SIG-M5 treated with dmso at 0.1 percent for 504 hours (cell line): ENCODE measurements around the gene NXF2.
"Not testable (repeated sequence)": the region's sequence is repeated elsewhere in the genome, so short reads cannot be mapped to it uniquely, and the experiment has no call there.

ENCODE experiments used
- DNase-seq: peaks from one replicate; lab custom pipeline; 2025; ENCODE audit not compliant: unreplicated experiment; lab: John Stamatoyannopoulos, UW

NXF2 gene, protein sequence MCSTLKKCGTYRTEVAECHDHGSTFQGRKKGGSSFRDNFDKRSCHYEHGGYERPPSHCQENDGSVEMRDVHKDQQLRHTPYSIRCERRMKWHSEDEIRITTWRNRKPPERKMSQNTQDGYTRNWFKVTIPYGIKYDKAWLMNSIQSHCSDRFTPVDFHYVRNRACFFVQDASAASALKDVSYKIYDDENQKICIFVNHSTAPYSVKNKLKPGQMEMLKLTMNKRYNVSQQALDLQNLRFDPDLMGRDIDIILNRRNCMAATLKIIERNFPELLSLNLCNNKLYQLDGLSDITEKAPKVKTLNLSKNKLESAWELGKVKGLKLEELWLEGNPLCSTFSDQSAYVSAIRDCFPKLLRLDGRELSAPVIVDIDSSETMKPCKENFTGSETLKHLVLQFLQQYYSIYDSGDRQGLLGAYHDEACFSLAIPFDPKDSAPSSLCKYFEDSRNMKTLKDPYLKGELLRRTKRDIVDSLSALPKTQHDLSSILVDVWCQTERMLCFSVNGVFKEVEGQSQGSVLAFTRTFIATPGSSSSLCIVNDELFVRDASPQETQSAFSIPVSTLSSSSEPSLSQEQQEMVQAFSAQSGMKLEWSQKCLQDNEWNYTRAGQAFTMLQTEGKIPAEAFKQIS

DNA sequence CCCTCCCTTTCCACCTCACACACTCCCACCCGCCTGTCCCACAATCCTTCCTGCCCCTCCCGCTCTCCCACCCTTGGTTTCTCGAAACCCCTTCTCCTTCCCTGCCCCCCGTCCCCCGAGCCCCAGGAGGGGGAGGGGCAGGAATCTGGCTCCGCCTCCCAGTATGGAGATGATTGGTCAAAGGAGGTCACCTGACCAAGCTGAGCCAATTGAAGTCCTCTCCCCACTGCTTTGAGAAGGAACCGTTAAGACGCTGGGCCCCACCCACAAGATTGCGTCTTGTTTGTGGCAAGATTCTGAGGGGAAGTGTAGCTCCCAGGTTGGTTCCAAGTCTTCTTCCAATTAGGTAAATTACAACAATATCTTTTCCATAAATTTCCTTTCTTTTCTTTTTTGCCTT is at the start of gene NXF2:
NXF2 (plus strand) TSS at position 275 of the 400 bp plus-strand sequence. CDS start 59,912 bp downstream, outside the sequence.
- DNase-seq = not testable (repeated sequence)

DNA sequence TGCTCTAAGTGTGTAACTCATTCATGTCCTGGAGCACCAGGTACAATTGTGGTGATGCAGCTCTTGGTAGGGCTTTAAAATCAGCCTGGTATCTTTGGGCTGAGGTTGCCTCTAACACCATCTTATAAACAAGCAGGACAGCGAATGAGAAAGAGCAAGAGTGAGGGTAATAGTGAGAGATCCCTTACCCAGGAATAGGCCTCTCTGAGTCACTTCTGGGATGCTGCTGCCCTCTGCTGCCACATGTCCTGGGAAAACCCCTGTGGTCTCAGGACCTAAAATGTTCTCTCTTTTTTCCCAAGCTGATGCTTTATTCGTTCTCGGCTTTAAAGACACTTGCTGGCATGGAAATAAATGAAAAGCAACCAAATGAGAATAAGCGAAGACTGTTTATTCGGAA is 39.0 kb upstream of the NXF2 start:
- not testable (repeated sequence) for DNase-seq

DNA sequence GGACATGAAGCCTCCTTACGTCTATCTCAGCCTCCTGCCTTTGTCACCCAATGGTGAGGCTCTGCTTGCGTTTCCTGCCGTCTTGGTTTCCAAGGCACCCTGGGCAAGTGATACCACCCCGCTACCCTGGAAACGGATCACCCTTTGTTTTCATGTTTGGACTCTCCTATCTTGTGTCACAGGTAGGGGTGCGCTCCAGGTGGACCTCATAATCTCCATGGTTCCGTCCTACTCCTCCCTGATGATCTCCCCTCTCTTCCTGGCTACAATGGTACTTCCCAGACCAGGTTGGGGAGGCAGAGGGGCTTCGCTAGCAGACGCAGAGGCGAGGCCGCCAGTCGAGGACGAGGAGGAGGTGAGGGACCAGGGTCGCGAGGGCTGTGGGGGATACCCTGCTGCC is 32.0 kb upstream of the NXF2 start, which contains the start of gene TCP11X1:
TCP11X1 (plus strand) TSS at position 316 of the 400 bp plus-strand sequence.
- DNase-seq = not testable (repeated sequence)

DNA sequence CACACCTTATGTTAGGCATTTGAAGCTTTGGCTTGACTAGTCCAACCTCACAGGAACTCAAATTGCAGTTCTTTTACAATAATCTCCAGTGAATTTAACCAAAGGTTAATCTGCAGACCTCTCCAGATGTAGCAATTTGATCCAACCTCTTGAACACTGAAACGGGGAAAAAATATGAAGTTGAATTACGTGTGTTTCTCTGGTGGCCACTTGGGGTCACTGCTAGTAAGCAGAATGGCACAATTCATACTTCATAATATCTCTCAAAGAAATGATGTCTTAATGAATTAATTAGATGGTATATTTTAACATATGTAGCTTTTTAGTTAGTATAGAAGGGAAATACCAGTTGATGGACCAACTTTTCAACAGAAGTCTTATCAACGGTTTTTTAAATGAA is 30.5 kb upstream of the NXF2 start:
- not testable (repeated sequence) for DNase-seq

DNA sequence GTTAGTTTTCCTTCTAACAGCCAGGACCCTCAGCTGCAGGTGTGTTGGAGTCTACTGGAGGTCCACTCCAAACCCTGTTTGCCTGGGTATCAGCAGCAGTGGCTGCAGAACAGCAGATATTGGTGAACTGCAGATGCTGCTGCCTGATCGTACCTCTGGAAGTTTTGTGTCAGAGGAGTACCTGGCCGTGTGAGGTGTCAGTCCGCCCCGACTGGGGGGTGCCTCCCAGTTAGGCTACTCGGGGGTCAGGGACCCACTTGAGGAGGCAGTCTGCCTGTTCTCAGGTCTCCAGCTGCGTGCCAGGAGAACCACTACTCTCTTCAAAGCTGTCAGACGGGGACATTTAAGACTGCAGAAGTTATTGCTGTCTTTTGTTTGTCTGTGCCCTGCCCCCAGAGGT is 11.3 kb upstream of the NXF2 start:
- not testable (repeated sequence) for DNase-seq

DNA sequence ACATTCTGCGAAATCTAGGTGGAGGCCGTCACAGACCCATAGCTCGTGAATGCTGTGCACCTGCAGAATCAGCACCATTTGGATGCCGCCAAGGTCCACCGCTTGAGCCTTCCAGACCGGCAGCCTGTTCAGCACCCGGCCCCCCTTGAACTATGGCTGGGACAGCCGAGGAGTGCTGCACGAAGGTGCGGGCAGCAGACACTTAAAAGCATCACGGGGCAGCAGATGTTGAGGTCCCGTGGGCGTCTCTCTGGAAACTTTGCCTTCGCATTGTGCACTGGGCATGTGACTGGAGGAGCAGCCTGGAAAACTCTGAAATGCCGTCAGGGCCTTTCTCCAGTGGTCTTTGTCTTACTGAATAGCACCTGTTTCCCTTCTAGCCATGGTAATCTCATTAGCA is 6.7 kb upstream of the NXF2 start:
- not testable (repeated sequence) for DNase-seq

- DNase-seq = not testable (repeated sequence)
Measured at GRCh38 chrX:102272231-102272630, 25.3 kb downstream of the NXF2 start.

DNA sequence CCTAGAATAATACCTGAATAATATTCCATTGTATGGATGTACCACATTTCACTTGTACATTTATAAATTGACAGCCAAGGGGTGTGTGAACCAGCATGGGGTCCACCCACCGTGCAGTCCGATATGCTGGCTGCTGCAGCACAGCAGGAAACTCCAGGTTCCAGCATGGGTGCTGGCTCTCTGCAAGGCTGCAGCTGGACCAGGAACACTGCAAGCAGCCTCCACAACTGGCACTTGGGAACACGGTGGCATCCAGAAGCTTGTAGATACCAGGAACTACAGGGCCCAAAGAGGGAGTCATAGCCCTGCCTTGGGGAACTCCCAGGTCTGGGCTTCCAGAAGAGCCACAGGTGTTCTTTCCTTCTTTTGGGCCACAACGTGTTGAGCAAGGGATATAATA is 91.2 kb downstream of the NXF2 start:
- DNase-seq = no peak

- DNase-seq = no peak
Measured at GRCh38 chrX:102339312-102340298, 92.6 kb downstream of the NXF2 start.

DNA sequence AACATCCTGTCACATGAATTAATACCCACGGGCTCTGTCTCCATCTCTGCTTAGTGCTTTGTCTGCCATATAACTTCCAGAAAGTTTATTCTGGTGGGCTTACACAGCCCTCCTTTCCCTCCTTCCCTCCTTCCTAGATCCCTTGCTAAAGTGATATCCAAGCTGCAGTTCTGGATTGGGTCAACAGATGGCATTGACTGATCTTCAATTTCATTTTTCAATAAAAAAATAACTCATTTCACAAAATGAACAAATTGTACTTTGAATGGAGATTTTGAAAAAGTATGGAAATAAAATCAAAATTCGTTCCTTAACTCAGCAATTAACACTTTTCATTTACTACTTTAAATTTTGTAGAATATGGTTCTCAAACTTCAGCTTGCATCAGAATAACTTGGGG is 94.9 kb downstream of the NXF2 start:
- DNase-seq = no peak

DNA sequence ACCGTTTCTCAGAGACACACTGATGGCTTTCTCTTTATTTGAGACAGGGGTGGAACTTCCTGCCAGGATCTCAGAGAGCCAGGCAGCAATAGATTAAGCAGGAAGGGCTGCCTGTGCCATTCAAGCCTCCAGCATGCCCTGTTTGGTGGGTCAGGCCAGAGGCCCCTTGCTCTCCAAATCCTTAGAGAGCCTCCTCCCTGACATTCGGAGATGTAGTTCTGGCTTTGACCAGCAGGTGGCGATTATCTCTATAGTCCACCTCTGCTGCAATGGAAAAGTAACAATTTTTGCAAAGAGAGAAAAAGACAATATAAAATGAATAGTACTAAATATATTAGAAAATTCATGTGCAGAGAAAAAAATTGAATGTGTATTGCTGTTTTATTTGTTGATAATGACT is 98.9 kb downstream of the NXF2 start:
- no peak for DNase-seq
